ENCODE measurements around the gene CTNNA2. TPM values are rescaled to one million over a fixed set of nuclear protein-coding genes. Genes with fewer than 3 reads are reported as not detected.

The CTNNA2 gene
- total RNA-seq, 1 experiment from 2014 or later: 5.5 TPM

GRCh38 chr2:80496775-80497174 is 983.9 kb downstream of the CTNNA2 start:
- Histone ChIP-seq H2AK5ac (ENCODE audit: insufficient read length, low read length) (no peak overlapping the region), H3K9me3 (ENCODE audit: control insufficient read depth, low read depth, low read length) (no peaks in the 10 kb centered on the region), H4K20me1 (ENCODE audit: control insufficient read depth, insufficient read depth, insufficient read length) (no peaks in the 10 kb centered on the region), H4K8ac (replicated peaks; ENCODE audit: insufficient read length, low read depth, low read length) (no peak overlapping the region), H2BK12ac (ENCODE audit: insufficient read length, low read depth, low read length) (no peak overlapping the region), H3K27me3 (ENCODE audit: insufficient read depth, low read length) (no peaks in the 10 kb centered on the region), H3K23ac (ENCODE audit: insufficient read length, low read depth, low read length) (no peak overlapping the region), H3T11ph (ENCODE audit: low read length) (no peak overlapping the region), H3K18ac (ENCODE audit: insufficient read length, low read depth, low read length) (no peak overlapping the region), H3K23me2 (ENCODE audit: insufficient read length, low read depth, low read length, poor library complexity, severe bottlenecking) (no peaks in the 10 kb centered on the region), H3K4me2 (ENCODE audit: insufficient read depth, insufficient read length, low read length) (no peak overlapping the region), H3K9ac (ENCODE audit: extremely low read depth, insufficient read length, low read length) (no peak overlapping the region), H3K14ac (ENCODE audit: insufficient read depth, low read length) (no peak overlapping the region), H3K56ac (ENCODE audit: insufficient read length, low read depth, low read length) (no peak overlapping the region), H3K79me1 (ENCODE audit: insufficient read depth, low read depth, low read length, poor library complexity, severe bottlenecking) (no peaks in the 10 kb centered on the region), H2AFZ (ENCODE audit: low read length) (no peak overlapping the region), H2BK120ac (ENCODE audit: low read depth, low read length, poor library complexity, severe bottlenecking) (no peak overlapping the region), H4K91ac (ENCODE audit: insufficient read length, low read depth, low read length) (no peak overlapping the region), H3K4me1 (ENCODE audit: insufficient read depth, low read length) (no peaks in the 10 kb centered on the region), H2BK5ac (ENCODE audit: insufficient read length, low read length) (no peak overlapping the region), H3K79me2 (ENCODE audit: insufficient read depth, low read length) (no peaks in the 10 kb centered on the region), H2BK15ac (ENCODE audit: low read depth, low read length) (no peak overlapping the region), H4K5ac (ENCODE audit: insufficient read length, low read depth, low read length) (no peak overlapping the region), H3K27ac (ENCODE audit: insufficient read length, low read depth, low read length) (no peak overlapping the region), H3K4ac (ENCODE audit: low read depth, low read length) (no peak overlapping the region), H2BK20ac (ENCODE audit: low read depth, low read length, poor library complexity, severe bottlenecking) (no peak overlapping the region)
- no peak for DNase-seq
- no CpG with 5 or more reads among the region's 5 CpGs for WGBS (ENCODE audit: extremely low coverage, insufficient read length, low lambda C conversion rate)
- Mint-ChIP-seq H3K4me1 (no peaks in the 10 kb centered on the region), H3K4me3 (no peak overlapping the region), H3K27ac (peak overlapping the region in 1 of 3 experiments; percentile 8; a peak in 1 of 7 replicates), H3K36me3 (ENCODE audit: insufficient read depth in 1 of 3, low read depth in 3 of 3) (no peaks in the 10 kb centered on the region), H3K9me3 (no peaks in the 10 kb centered on the region), H3K27me3 (ENCODE audit: low read depth) (no peaks in the 10 kb centered on the region)
- TF ChIP-seq, protein P1, sequence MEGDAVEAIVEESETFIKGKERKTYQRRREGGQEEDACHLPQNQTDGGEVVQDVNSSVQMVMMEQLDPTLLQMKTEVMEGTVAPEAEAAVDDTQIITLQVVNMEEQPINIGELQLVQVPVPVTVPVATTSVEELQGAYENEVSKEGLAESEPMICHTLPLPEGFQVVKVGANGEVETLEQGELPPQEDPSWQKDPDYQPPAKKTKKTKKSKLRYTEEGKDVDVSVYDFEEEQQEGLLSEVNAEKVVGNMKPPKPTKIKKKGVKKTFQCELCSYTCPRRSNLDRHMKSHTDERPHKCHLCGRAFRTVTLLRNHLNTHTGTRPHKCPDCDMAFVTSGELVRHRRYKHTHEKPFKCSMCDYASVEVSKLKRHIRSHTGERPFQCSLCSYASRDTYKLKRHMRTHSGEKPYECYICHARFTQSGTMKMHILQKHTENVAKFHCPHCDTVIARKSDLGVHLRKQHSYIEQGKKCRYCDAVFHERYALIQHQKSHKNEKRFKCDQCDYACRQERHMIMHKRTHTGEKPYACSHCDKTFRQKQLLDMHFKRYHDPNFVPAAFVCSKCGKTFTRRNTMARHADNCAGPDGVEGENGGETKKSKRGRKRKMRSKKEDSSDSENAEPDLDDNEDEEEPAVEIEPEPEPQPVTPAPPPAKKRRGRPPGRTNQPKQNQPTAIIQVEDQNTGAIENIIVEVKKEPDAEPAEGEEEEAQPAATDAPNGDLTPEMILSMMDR (conservative IDR thresholded peaks at IDR 0.05): no peak

Measured in H9 (cell line).